Lower lobe of right lung (tissue), 2 donors: ENCODE measurements around the gene EFCAB7. TPM values are rescaled to one million over a fixed set of nuclear protein-coding genes. Genes with fewer than 3 reads are reported as not detected.

Experiments
- ATAC-seq, 2 donors: fragments of 200-7000 bp; cut with Tn5 transposase; one replicate each; pipeline ENCODE4 v1.9.1; 2020 to 2022; ENCODE audit warnings: mild to moderate bottlenecking in 2 of 2, moderate library complexity in 2 of 2
- DNase-seq: peaks from one replicate; pipeline ENCODE4 v3.0.0-alpha.2; 2020
- H3K27ac ChIP-seq: fragments of 200-600 bp; one replicate; pipeline ENCODE4 v1.8.0; 2022
- H3K27me3 ChIP-seq: fragments of 200-600 bp; one replicate; pipeline ENCODE4 v1.8.0; 2022; ENCODE audit warnings: low read depth
- H3K36me3 ChIP-seq: fragments of 200-600 bp; one replicate; pipeline ENCODE4 v1.8.0; 2022; ENCODE audit warnings: mild to moderate bottlenecking
- H3K4me1 ChIP-seq: fragments of 200-600 bp; one replicate; pipeline ENCODE4 v1.8.0; 2022
- H3K4me3 ChIP-seq: fragments of 200-600 bp; one replicate; pipeline ENCODE4 v1.8.0; 2022; ENCODE audit warnings: mild to moderate bottlenecking
- H3K9me3 ChIP-seq: fragments of 200-600 bp; one replicate; pipeline ENCODE4 v1.8.0; 2022
- intact Hi-C: fragments of 100-400 bp; cut with DNase I; formaldehyde crosslinking; loops from one replicate; pipeline ENCODE4 v1.11.0; 2022
- total RNA-seq: library from RNA; stranded (reverse); fragmentation: NEBNext Ultra II Directional; extraction: Animal tissue kit (Norgen Biotek cat#: 25700); gene quantifications from one replicate; pipeline ENCODE4 v1.2.1, GENCODE V29; 2021
- TF ChIP-seq, protein P1 (sequence below): fragments of 200-600 bp; IDR thresholded peaks from one replicate; pipeline ENCODE4 v1.8.0; 2022; ENCODE audit warnings: antibody characterized with exemption, mild to moderate bottlenecking
- donor health status: DM: no; HTN: yes; CAD: no; lungs with severe emphysema.

The EFCAB7 gene
- total RNA-seq, 1 donor from 2014 or later, result 6.9 TPM

DNA sequence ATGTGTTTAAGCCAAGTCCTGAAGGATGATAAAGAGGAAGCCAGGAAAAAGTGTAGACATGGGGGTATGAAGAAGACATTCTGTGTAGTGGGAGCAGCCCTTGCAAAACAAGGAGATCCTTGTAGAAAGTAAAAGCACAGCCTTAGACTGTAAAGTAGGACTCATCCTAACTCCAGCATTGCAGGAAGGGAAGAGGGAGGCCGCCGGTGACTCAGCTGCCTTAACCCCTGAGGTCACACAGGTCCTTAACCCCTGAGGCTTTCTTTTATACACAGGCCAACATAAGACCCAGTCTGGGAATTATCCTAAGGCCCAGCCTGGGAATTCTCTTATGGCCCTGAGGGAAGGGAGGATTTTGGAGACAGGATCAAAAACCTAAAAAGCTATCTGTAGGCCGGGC, 87.9 kb downstream of the EFCAB7 start:
- H3K9me3 ChIP-seq, result no peaks in the 10 kb centered on the region
- no peak overlapping the region for H3K27ac ChIP-seq
- peaks cover 31% of the 10 kb centered on the region for H3K4me1 ChIP-seq
- TF ChIP-seq, protein P1, sequence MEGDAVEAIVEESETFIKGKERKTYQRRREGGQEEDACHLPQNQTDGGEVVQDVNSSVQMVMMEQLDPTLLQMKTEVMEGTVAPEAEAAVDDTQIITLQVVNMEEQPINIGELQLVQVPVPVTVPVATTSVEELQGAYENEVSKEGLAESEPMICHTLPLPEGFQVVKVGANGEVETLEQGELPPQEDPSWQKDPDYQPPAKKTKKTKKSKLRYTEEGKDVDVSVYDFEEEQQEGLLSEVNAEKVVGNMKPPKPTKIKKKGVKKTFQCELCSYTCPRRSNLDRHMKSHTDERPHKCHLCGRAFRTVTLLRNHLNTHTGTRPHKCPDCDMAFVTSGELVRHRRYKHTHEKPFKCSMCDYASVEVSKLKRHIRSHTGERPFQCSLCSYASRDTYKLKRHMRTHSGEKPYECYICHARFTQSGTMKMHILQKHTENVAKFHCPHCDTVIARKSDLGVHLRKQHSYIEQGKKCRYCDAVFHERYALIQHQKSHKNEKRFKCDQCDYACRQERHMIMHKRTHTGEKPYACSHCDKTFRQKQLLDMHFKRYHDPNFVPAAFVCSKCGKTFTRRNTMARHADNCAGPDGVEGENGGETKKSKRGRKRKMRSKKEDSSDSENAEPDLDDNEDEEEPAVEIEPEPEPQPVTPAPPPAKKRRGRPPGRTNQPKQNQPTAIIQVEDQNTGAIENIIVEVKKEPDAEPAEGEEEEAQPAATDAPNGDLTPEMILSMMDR, result no peak
- no peaks in the 10 kb centered on the region for H3K36me3 ChIP-seq
- intact Hi-C loops, result loop anchor here (10.0 kb wide), 2 partner anchors 514 to 634 kb away; no protein-coding TSS in a partner anchor
- DNase-seq (no peak), ATAC-seq (peak; percentile 30 to 50)
- no peak overlapping the region for H3K4me3 ChIP-seq
- H3K27me3 ChIP-seq, result no peaks in the 10 kb centered on the region

- Histone ChIP-seq H3K4me3 (no peak overlapping the region), H3K36me3 (no peaks in the 10 kb centered on the region), H3K4me1 (peaks cover 31% of the 10 kb centered on the region), H3K27ac (no peak overlapping the region), H3K9me3 (no peaks in the 10 kb centered on the region), H3K27me3 (no peaks in the 10 kb centered on the region)
- TF ChIP-seq, protein P1, result no peak
- ATAC-seq, result peak; percentile 49 to 50
- intact Hi-C loops, result loop anchor here (10.0 kb wide), 2 partner anchors 512 to 632 kb away; no protein-coding TSS in a partner anchor
- no peak for DNase-seq
These were observed 89.2 kb downstream of the EFCAB7 start for GRCh38 chr1:63612564-63612963.

GRCh38 chr1:63612971-63613370, 89.6 kb downstream of the EFCAB7 start:
- H3K4me1 ChIP-seq, result peaks cover 31% of the 10 kb centered on the region
- H3K9me3 ChIP-seq, result no peaks in the 10 kb centered on the region
- TF ChIP-seq, protein P1, result no peak
- no peaks in the 10 kb centered on the region for H3K36me3 ChIP-seq
- H3K27me3 ChIP-seq, result no peaks in the 10 kb centered on the region
- peak; percentile 13 to 43 for ATAC-seq
- intact Hi-C loops, result loop anchor here (10.0 kb wide), 2 partner anchors 512 to 632 kb away; no protein-coding TSS in a partner anchor
- no peak for DNase-seq
- no peak overlapping the region for H3K4me3 ChIP-seq
- H3K27ac ChIP-seq, result no peak overlapping the region

GRCh38 chr1:63615768-63616420, 92.6 kb downstream of the EFCAB7 start:
- H3K36me3 ChIP-seq, result no peaks in the 10 kb centered on the region
- TF ChIP-seq, protein P1, result peak; percentile 84
- no peak overlapping the region for H3K27ac ChIP-seq
- no peak overlapping the region for H3K4me3 ChIP-seq
- no peaks in the 10 kb centered on the region for H3K9me3 ChIP-seq
- DNase-seq (no peak), ATAC-seq (peak; percentile 71 to 80)
- peaks cover 32% of the 10 kb centered on the region for H3K4me1 ChIP-seq
- intact Hi-C loops, result loop anchor here (10.0 kb wide), 2 partner anchors 509 to 629 kb away; no protein-coding TSS in a partner anchor
- H3K27me3 ChIP-seq, result no peaks in the 10 kb centered on the region

- H3K27ac ChIP-seq, result no peak overlapping the region
- TF ChIP-seq, protein P1, result no peak
- H3K4me3 ChIP-seq, result no peak overlapping the region
- no peaks in the 10 kb centered on the region for H3K9me3 ChIP-seq
- intact Hi-C loops, result loop anchor here (10.0 kb wide), 2 partner anchors 507 to 627 kb away; no protein-coding TSS in a partner anchor
- ATAC-seq (no peak), DNase-seq (no peak)
- no peaks in the 10 kb centered on the region for H3K36me3 ChIP-seq
- peaks cover 30% of the 10 kb centered on the region for H3K4me1 ChIP-seq
- no peaks in the 10 kb centered on the region for H3K27me3 ChIP-seq
These were observed 94.1 kb downstream of the EFCAB7 start for GRCh38 chr1:63617450-63617849.
